ENCODE measurements around the gene CENPF.

CENPF gene

GRCh38 chr1:214617246-214617645 lies 14.3 kb downstream of the CENPF start:
- Histone ChIP-seq H3K9me3 (ENCODE audit: low read length) (no peaks in the 10 kb centered on the region), H3K9ac (ENCODE audit: low read length) (no peak overlapping the region), H3K4me3 (ENCODE audit: low read depth, low read length, poor library complexity, severe bottlenecking) (no peak overlapping the region), H2AFZ (ENCODE audit: low read length) (no peak overlapping the region), H3K4me1 (ENCODE audit: insufficient read depth, low read length, severe bottlenecking) (no peaks in the 10 kb centered on the region), H3F3A (ENCODE audit: insufficient read depth, low read length) (no peaks in the 10 kb centered on the region), H3K36me3 (ENCODE audit: insufficient read depth, low read length) (peaks cover 84% of the 10 kb centered on the region), H4K20me1 (ENCODE audit: insufficient read depth, low read length) (no peaks in the 10 kb centered on the region), H3K4me2 (ENCODE audit: low read length) (no peak overlapping the region), H3K79me2 (ENCODE audit: insufficient read depth, low read length) (peaks cover 27% of the 10 kb centered on the region), H3K27ac (ENCODE audit: low read depth, low read length, poor library complexity, severe bottlenecking) (no peak overlapping the region), H3K27me3 (ENCODE audit: insufficient read depth, low read length) (no peaks in the 10 kb centered on the region), H3K9me2 (ENCODE audit: low read depth, low read length) (no peaks in the 10 kb centered on the region)
- TF ChIP-seq CTCF (IDR thresholded peaks at IDR 0.05; ENCODE audit: low read length), result no peak

GRCh38 chr1:214617843-214618242 lies 14.8 kb downstream of the CENPF start:
- Histone ChIP-seq H4K20me1 (ENCODE audit: insufficient read depth, low read length) (no peaks in the 10 kb centered on the region), H3K9ac (ENCODE audit: low read length) (no peak overlapping the region), H3K4me2 (ENCODE audit: low read length) (no peak overlapping the region), H2AFZ (ENCODE audit: low read length) (no peak overlapping the region), H3K4me3 (ENCODE audit: low read depth, low read length, poor library complexity, severe bottlenecking) (no peak overlapping the region), H3K9me2 (ENCODE audit: low read depth, low read length) (no peaks in the 10 kb centered on the region), H3K4me1 (ENCODE audit: insufficient read depth, low read length, severe bottlenecking) (no peaks in the 10 kb centered on the region), H3K27ac (ENCODE audit: low read depth, low read length, poor library complexity, severe bottlenecking) (no peak overlapping the region), H3K36me3 (ENCODE audit: insufficient read depth, low read length) (peaks cover 90% of the 10 kb centered on the region), H3K9me3 (ENCODE audit: low read length) (no peaks in the 10 kb centered on the region), H3F3A (ENCODE audit: insufficient read depth, low read length) (no peaks in the 10 kb centered on the region), H3K79me2 (ENCODE audit: insufficient read depth, low read length) (peaks cover 21% of the 10 kb centered on the region), H3K27me3 (ENCODE audit: insufficient read depth, low read length) (no peaks in the 10 kb centered on the region)
- TF ChIP-seq EZH2 (IDR thresholded peaks at IDR 0.05; ENCODE audit: borderline replicate concordance, low read length) (no peak), CTCF (IDR thresholded peaks at IDR 0.05; ENCODE audit: low read length) (no peak)

GRCh38 chr1:214621236-214621635 lies 18.2 kb downstream of the CENPF start:
- H4K20me1 ChIP-seq (ENCODE audit: insufficient read depth, low read length), result no peaks in the 10 kb centered on the region

More at GRCh38 chr1:214621236-214621635, 18.2 kb downstream of the CENPF start:
- Histone ChIP-seq H3K9me2 (ENCODE audit: low read depth, low read length) (no peaks in the 10 kb centered on the region), H3K27me3 (ENCODE audit: insufficient read depth, low read length) (no peaks in the 10 kb centered on the region), H3K27ac (ENCODE audit: low read depth, low read length, poor library complexity, severe bottlenecking) (no peak overlapping the region), H3K9me3 (ENCODE audit: low read length) (no peaks in the 10 kb centered on the region), H3K4me2 (ENCODE audit: low read length) (no peak overlapping the region), H3K36me3 (ENCODE audit: insufficient read depth, low read length) (peaks cover 87% of the 10 kb centered on the region), H3F3A (ENCODE audit: insufficient read depth, low read length) (no peaks in the 10 kb centered on the region), H3K9ac (ENCODE audit: low read length) (no peak overlapping the region), H3K79me2 (ENCODE audit: insufficient read depth, low read length) (no peaks in the 10 kb centered on the region), H3K4me1 (ENCODE audit: insufficient read depth, low read length, severe bottlenecking) (no peaks in the 10 kb centered on the region), H2AFZ (ENCODE audit: low read length) (no peak overlapping the region), H3K4me3 (ENCODE audit: low read depth, low read length, poor library complexity, severe bottlenecking) (no peak overlapping the region)
- no peak for TF ChIP-seq CTCF (IDR thresholded peaks at IDR 0.05; ENCODE audit: low read length)

All from OCI-LY1 (cell line).